ENCODE measurements around the gene HPN.
A peak's percentile ranks its signal among the peaks of the same experiment; 100 is the strongest.

DNA sequence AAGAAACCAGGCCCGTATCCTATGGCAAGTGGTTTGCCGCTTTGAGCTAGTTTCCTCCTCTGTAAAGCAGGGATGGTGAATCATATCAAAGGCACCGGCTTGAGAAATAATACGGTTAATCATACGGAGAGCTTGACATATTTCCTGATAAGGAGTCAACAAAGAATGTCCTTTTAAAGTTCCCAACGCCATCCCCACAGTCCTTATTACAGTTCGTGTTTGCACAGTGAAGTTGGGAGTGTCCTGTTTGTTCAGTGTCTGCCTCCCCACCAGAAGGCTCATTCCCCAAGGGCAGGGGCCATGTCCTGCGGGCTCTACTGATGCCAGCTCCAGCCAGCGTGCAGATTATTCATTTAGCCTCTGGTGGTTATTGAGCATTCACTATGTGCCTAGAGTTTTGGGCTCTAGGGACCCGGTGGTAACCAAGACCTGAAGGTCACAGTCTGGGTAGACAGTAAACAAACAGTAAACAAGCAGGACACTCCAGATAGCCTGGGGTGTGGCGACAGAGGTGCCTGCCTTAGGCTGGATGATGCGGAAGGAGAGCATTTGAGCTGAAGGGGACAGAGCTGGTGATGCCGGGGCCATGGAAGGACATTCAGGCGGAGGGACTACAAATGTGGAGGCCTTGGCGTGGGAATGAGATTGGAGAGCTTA is 35.1 kb upstream of the HPN start:
- TF ChIP-seq, protein P1, sequence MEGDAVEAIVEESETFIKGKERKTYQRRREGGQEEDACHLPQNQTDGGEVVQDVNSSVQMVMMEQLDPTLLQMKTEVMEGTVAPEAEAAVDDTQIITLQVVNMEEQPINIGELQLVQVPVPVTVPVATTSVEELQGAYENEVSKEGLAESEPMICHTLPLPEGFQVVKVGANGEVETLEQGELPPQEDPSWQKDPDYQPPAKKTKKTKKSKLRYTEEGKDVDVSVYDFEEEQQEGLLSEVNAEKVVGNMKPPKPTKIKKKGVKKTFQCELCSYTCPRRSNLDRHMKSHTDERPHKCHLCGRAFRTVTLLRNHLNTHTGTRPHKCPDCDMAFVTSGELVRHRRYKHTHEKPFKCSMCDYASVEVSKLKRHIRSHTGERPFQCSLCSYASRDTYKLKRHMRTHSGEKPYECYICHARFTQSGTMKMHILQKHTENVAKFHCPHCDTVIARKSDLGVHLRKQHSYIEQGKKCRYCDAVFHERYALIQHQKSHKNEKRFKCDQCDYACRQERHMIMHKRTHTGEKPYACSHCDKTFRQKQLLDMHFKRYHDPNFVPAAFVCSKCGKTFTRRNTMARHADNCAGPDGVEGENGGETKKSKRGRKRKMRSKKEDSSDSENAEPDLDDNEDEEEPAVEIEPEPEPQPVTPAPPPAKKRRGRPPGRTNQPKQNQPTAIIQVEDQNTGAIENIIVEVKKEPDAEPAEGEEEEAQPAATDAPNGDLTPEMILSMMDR (IDR thresholded peaks at IDR 0.05) = no peak
- TF ChIP-seq POLR2A (IDR thresholded peaks at IDR 0.05) = peak in 1 of 2 donors; percentile 12

Data from Peyer's patch (tissue), 4 donors.